HG03066 (cell line): ENCODE results near the gene NOX5.

Experiments
- ATAC-seq: cut with Tn5 transposase; IDR thresholded peaks from one replicate; pipeline ENCODE4 v1.9.1; 2021; ENCODE audit warnings: low read depth; ENCODE audit not compliant: unreplicated experiment

NOX5 gene

GRCh38 chr15:69095274-69095673, 80.8 kb downstream of the NOX5 start:
- no peak for ATAC-seq

GRCh38 chr15:69096196-69096595, 81.7 kb downstream of the NOX5 start:
- no peak for ATAC-seq

- ATAC-seq = no peak
Measured at GRCh38 chr15:69096626-69097025, 82.1 kb downstream of the NOX5 start.

- no peak for ATAC-seq
Measured at GRCh38 chr15:69098771-69099170, 84.3 kb downstream of the NOX5 start.

GRCh38 chr15:69099941-69100340, 85.4 kb downstream of the NOX5 start:
- ATAC-seq = no peak

- no peak for ATAC-seq
Measured at GRCh38 chr15:69100821-69101220, 86.3 kb downstream of the NOX5 start.

- no peak for ATAC-seq
Measured at GRCh38 chr15:69104050-69104750, 89.7 kb downstream of the NOX5 start.

GRCh38 chr15:69105451-69105985, 91.0 kb downstream of the NOX5 start:
- no peak for ATAC-seq

- no peak for ATAC-seq
Measured at GRCh38 chr15:69107025-69107620, 92.6 kb downstream of the NOX5 start.
